ENCODE results near the gene CLN6.

DNA sequence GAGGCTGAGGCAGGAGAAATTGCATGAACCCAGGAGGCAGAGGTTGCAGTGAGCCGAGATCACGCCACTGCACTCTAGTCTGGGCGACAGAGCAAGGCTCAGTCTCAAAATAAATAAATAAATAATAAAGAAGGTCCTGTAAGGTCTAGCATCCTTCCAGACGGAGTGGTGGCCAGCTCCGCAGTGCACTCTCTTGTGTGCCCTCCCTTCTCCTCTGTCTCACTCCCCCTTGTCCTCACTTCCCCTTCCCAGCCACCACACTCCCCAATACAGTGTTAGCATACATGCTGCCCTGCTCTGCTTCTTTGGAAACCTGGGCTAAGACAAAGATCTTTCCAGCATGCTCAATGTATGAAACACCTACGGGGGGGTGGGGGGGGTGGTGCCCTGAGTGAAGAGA is 3.4 kb upstream of the CLN6 start:
- TF ChIP-seq, protein P1, sequence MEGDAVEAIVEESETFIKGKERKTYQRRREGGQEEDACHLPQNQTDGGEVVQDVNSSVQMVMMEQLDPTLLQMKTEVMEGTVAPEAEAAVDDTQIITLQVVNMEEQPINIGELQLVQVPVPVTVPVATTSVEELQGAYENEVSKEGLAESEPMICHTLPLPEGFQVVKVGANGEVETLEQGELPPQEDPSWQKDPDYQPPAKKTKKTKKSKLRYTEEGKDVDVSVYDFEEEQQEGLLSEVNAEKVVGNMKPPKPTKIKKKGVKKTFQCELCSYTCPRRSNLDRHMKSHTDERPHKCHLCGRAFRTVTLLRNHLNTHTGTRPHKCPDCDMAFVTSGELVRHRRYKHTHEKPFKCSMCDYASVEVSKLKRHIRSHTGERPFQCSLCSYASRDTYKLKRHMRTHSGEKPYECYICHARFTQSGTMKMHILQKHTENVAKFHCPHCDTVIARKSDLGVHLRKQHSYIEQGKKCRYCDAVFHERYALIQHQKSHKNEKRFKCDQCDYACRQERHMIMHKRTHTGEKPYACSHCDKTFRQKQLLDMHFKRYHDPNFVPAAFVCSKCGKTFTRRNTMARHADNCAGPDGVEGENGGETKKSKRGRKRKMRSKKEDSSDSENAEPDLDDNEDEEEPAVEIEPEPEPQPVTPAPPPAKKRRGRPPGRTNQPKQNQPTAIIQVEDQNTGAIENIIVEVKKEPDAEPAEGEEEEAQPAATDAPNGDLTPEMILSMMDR (IDR thresholded peaks at IDR 0.05) = no peak
- TF ChIP-seq ZFX (IDR thresholded peaks at IDR 0.05; ENCODE audit: borderline replicate concordance) = no peak
